ENCODE measurements around the gene UBE2D3.
A peak's percentile ranks its signal among the peaks of the same experiment; 100 is the strongest.
"Not testable (repeated sequence)": the region's sequence is repeated elsewhere in the genome, so short reads cannot be mapped to it uniquely, and the experiment has no call there.

Gene UBE2D3

DNA sequence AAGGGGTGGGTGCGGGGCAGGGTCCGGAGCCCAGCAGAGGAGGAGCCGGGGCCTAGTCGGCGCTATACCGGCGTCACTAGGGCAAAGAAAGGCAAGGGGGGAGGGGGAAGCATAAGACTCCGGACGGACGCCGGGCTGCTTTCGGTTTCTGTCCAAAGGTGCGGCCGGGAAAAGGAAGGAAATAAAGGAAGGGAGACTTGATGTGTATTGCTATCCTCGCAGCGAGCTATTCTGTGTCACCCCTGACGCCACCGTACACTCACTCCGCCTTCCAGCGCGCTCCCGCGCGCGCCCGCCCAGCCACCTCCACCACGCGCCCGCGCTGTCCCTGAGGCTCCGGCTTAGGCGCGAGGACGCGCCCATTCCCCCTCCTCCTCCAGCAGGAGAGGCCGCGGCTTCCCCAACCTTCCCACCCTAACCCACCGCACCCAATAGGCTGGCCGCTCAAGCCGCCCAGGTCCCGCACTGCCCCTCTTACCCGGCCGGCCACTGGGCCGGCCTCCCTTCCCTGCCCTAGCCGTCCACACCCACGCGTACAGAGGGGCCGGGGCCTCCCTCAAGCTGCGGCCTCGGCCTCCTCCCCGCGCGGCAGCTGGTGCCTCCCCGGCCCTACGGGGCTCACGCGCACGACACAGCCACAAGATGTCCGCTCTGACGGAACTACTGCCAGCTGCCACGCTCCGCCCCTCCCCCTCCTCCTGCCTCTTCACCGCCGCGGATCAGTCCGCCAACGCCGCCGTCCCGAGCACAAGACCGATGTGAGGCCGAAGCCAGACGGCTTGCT is at the start of gene UBE2D3:
Gene UBE2D3, minus strand, starts transcription at position 662 of the 784 bp plus-strand sequence. CDS start 1,043 bp downstream, outside the sequence.
- peak; percentile 30 to 78 for DNase-seq

DNA sequence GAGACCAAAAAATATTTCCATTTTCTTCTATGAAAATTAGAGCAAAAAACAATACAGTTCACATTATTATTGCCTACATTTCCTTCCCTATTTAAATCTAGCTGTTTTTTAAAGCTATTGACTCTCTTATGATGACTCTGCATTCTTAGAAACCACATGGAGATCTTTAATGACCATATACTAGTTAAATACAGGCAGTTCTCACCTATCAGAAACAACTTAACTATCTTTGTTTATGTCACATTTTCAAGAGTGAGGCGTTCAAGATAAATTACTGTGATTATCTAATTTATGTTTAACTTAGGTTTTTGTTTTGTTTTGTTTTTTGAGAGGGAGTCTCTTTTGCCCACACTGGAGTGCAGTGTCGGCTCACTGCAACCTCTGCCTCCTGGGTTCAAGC is 44.4 kb upstream of the UBE2D3 start:
- DNase-seq = no peak

DNA sequence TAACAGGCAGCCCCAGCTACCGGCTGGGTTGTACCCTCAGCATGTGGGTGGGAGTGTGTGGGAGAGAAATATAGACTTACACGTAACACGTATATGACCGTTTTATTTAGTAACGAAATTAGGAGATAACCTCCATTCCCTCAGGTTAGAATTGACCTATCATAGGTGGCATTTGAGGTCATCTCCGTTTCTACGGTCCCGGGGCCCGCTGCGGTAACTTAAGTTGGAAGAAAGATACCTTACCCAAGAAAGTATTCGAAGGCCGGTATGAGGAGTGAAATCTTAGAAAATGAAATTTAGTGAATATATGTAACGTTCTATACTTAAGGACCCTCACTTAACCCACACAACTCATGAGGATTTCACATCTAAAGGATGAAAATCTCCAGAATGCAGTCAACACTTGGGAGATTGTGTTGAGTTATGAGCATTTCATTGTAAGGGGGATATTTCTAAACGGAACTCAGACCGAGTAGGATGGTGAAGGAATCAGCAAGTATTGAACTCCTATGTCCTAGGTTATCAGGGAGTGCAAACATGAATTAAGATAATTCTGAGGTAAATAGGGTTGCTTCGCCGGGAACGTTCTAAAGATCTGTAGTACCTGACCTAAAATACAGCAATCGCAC is 42.3 kb upstream of the UBE2D3 start:
- DNase-seq = peak in 1 of 2 experiments; percentile 49

DNA sequence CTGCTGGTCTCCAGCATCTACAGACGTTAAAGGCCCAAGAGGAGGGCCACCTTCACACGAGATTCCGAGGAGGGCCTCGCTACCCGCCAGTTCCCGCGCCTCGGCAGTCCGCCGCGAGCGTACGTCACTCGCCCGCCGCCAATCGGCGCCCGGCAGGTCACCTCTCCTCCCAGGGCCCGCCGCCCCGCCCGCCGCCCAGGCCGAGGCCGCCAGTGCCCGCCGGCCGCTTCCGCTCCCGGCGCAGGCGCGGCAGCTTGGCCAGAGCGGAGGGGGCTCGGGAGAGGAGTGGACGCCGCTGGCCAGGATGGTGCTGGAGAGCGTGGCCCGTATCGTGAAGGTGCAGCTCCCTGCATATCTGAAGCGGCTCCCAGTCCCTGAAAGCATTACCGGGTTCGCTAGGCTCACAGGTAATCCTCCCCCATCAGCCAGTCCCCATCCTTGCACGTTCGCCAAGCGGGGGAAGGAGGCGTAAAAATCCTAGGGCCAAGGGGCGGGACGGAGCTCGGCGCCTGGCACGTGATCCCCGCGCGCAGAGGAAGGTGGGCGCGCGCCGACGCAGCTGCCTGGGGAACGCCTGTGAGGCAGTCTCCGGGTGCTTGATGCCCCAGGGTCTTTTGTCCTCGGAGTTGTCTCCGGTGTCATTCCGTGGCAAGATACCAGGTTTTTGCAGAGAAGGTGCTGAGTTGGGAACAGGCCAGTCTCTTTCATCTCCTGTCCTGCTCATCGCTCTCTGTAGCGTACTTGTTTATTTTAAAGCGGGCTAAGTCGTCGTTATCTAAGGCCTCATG is 41.6 kb upstream of the UBE2D3 start, which contains the start of gene CISD2:
Gene CISD2, plus strand, starts transcription at position 212 of the 788 bp plus-strand sequence. Its CDS starts 93 bp downstream, at position 305.
- peak; percentile 76 to 94 for DNase-seq

DNA sequence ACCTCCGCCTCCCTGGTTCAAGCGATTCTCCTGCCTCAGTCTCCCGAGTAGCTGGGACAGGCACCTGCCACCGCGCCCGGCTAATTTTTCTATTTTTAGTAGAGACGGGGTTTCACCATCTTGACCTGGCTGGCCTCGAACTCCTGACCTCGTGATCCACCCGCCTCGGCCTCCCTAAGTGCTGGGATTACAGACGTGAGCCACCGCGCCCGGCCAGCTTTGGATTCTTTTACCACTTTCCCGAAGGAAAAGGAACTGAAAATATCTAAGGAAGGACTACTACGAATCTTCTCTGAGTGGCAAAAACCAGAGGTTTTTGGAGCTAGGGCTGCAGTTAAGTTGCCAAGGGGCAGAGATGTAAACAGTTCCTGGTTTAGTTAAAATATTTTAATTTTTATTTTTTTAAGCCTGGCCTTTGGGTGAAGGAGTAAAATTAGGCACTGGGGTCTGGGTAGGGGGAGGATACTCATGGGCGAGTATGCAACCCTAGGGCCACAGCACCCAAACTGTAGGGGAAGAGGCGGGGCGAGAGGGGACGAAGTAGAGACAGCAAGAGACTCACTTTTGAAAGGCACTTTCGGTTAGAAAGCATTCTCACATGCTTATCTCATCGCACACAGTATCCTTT is 40.9 kb upstream of the UBE2D3 start:
- DNase-seq = peak in 1 of 2 experiments; percentile 61

DNA sequence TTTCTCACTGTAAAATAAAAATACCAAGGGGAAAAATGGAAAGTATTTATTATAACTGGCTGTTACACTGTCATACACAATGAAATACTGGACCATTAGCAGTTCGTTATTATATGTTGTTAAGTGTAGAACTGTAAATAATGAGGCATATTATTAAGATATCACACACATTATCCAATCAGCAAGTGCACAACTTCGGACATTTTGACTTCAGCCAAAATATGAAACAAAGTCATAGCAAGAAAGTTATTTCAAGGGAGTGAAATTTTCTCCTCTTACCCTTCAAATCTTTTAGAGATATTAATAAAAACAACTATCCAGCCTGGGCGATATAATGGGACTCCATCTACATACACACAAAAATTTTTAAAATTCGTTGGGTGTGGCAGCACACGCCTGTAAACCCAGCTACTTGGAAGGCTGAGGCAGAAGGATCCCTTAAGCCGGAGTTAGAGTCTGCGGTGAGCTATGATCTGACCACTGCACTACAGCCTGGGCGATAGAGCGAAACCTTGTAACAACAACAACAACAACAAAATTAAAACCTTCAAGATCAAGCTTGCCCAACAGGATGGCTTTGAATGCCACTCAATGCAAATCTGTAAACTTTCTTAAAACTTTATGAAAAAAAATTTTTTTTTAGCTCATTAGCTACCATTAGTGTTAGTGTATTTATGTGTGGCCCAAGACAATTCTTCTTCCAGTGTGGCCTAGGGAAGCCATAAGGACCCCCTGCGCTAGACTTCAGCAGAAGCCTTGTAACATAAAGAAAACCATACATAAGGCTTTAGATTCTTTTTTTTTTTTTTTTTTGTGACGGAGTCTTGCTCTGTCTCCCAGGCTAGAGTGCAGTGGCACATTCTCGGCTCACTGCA is 40.2 kb upstream of the UBE2D3 start:
- DNase-seq = no peak

DNA sequence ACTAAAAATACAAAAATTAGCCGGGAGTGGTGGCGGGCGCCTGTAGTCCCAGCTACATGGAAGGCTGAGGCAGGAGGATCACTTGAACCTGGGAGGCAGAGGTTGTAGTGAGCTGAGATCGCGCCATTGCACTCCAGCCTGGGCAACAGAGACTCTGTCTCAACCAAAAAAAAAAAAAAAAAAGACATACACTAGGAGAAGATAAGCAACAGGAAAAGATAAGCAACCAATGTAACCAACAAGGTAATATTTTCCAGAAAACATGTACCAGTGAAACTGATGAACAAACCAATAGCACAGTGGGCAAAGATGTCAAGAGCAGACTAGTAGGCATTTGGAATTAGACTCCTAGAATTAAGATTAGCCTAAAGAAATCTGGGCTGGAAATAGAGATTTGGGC is 38.0 kb upstream of the UBE2D3 start:
- not testable (repeated sequence) for DNase-seq

DNA sequence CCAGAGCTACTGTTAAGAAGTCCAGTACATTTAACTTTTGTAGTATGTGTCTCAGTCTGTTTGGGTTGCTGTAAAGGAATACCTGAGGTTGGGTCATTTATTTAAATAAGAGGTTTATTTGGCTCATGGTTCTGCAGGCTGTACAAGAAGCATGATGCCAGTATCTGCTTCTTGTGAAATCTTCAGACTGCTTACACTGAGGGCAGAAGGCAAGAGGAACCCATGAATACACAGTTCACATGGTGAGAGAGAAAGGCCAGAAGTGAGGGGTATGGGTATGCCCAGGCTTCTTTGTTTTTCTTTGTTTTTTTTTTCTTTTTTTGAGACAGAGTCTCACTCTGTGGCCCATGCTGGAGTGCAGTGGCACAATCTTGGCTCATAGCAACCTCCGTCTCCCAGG is 35.4 kb upstream of the UBE2D3 start:
- no peak for DNase-seq

DNA sequence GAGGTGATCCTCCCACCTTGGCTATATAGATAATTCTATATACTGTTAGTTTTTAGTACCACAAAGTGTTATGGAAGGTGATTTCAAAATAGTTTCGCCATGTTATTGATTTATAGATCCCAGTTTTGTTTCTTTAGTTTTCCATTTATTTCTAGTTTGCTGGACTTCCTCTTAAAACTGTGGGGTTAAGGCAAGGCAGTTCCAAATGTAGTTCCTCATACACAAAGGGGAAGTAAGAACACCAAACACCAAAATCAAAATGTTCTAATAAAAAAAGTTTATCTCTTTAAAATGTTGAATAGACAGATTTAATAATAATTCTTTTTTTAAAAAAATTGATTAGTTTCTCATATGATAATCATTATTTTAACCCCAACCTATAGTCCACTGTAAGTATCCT is 34.7 kb upstream of the UBE2D3 start:
- DNase-seq = no peak

DNA sequence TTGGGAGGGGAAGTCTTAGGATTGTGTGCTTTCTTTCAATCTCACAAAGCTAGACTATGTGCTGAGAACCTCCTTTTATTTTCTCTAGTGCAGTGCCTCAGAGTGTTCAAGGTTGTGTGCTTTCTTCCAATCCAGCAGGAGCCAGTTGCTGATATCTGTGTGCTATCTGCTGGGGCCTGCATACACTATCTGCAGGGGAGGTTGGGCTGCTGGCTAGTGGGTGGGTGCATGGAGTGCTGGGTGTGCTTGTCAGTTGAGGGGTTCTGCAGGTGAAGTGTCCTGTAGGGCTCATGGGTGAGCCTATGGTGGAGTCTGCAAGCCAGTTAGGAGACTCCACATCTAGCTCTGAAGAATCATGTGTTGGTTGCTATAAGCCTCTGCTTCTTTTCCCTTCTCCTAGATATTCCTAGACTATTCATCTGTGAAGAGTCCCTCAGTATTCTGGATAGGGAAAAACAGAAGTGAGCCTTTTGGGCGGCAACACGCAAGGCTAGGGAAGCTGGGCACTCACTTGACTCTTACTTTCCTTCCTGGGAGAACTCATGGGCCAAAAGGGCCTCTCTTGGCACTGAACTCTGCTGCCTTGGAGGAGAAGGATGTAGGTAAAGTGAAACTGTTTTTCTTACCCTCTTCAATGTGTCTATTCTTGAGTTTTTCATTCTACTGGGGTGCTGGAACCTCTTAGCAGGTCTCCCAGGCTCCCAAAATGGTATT is 33.4 kb upstream of the UBE2D3 start:
- no peak for DNase-seq

DNA sequence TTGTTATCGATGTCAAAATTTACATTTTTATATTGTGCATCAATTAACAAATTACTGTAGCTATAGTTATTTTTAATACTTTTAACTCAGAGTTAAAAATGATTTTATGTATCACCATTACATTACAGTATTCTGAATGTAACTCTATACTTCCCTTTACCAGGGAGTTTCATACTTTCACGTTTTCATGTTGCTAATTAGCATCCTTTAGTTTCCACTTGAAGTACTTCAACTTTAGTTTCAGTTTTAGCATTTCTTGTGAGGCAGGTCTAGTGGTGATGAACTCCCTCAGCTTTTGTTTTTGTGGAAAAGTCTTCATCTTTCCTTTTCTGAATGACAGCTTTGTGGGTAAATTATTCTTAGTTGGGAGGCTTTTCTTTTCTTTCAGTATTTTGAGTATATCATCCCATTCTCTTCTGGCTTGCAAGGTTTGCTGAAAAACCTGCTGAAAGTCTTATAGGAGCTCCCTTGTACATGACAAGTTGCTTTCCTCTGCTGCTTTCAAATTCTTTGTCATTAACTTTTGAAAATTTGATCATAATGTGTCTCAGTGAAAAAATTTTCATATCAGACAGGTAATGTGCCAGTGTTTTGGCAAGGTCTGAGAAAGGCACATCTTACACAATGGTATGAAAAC is 31.6 kb upstream of the UBE2D3 start:
- DNase-seq = no peak

DNA sequence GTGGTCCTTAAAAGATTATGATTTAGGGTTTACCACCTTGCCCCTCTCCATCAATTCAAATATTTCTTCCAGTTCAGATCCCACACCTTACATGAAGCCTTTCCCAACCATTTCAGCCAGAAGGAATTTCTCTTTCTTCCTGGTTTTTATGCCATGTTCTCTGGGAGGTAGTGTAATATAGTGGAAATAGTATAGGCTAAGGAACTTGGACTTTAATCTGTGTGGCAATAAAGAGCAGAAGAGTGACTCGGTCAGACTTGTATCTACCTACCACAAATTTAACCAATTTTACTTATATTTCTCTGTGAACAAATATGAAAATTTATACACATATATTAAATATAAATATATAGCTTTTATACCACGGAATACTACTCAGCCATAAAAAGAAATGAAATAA is 23.0 kb upstream of the UBE2D3 start:
- no peak for DNase-seq

DNA sequence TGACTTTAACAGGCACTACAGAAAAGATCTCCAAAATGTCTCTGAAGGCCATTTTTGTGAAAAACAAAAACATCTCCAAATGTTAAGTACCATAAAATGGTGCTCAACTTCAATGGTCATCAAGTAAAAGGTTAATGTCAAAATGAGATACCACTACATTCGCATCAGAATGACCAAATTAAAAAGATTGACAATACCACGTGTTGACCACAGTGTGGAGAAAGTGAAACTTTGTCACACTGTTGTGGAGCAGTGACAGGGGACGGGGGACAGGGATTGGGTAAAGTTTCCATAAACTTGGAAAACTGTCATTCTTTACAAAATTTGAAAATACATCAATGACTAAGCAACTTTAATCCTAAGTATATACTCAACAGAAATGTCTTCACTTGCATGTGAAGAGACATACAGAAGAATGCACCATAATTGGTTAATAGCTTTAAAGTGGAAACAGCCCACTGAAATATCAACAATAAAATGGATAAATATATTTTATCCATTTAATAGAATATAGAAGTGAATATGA is 22.3 kb upstream of the UBE2D3 start:
- no peak for DNase-seq

DNA sequence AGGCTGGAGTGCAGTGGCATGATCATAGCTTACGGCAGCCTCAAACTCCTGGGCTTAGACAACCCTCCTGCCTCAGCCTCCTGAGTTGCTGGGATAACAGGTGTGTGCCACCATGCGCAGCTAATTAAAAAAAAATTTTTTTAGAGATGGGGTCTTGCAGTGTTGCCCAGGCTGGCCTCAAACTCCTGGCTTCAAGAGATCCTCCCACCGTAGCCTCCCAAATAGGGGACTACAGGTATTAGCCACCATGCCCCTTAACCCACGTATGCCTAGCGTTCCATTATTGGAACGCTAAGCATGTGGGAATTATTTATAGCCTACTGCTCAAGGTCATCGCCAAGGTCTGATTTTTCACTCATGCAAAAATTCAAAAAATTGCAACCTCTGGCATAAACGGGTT is 20.3 kb upstream of the UBE2D3 start:
- DNase-seq = no peak

DNA sequence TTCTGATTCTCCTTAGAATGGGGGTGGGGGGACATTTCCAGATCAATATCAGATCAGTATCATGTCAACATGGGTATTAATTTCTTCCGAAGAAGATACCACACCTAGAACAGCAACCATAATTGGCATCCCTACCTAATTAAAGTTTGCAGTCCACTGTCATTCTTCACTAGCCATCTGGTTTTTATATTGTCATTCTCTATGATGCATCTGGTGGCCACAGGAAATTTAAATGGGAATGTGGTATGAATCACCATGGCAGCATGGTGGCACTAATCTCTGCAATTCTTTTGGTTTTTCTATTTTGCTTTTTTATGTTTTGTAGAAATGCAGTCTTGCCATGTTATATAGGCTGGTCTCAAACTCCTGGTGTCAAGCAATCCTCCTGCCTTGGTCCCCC is 16.6 kb upstream of the UBE2D3 start:
- DNase-seq = no peak

DNA sequence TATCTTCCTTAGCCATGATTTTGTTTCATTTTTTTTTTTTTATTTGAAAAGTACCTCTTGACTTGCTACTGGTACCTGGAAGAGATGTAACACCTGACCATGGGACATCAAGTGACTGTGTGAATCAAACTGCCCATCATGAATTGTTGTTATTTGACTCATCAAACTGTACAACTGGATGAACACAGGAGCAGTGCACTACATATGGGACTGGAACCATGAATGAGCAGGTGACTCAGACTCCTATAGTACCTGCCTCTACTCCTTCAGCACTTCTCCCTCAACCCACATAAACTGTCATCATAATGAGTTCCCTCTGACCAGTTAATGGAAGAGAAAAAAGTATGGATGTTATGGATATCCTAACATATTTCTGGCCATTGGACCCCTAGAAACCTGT is 15.9 kb upstream of the UBE2D3 start:
- no peak for DNase-seq

DNA sequence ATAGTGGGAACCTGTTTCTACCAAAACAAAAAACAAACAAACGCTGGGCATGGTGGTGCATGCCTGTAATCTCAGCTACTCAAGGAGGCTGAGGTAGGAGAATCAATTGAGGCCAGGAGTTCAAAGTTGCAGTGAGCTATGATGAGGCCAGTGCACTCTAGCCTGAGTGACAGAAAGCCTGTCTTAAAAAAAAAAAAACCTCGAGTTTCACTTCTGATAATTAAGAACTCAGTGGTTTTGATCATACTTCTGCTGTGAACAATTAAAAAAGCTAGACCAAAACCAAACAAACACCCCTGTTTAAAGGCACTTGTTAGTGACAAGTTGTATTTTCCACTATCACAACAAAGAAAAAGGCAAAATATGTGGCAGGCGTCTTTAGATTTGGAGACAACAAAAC is 15.0 kb upstream of the UBE2D3 start:
- DNase-seq = no peak

DNA sequence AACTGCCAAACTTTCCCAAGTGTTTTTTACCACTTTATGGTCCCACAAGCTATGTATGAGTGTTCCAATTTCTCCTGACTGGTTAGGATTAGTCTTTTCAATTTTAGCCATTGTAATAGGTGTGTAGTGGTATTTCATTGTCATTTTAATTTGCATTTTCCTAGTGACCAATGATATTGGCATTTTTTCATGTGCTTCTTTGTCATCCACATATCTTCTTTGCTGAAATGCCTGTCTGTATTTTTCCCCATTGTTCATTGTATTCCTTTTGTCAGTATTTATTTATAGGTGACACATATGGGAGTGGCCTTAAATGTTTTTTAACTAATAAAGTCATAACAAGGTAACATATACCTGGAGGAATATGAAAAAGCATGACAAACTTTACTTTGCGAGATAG is 9.2 kb upstream of the UBE2D3 start:
- no peak for DNase-seq

DNA sequence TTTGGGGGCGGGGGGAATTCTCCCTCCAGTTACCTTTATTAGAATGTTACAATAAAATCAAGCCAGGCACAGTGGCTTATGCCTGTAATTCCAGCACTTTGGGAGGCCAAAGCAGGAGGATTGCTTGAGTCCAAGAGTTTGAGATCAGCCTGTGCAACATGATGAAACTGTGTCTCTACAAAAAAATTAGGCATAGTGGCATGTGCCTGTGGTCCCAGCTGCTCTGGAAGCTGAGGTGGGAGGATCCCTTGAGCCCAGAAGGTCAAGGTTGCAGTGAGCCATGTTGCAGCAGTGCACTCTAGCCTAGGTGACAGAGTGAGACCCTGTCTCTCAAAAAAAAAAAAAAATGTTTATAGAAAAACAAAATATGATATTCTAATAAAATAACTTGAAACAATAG is 5.3 kb upstream of the UBE2D3 start:
- no peak for DNase-seq

DNA sequence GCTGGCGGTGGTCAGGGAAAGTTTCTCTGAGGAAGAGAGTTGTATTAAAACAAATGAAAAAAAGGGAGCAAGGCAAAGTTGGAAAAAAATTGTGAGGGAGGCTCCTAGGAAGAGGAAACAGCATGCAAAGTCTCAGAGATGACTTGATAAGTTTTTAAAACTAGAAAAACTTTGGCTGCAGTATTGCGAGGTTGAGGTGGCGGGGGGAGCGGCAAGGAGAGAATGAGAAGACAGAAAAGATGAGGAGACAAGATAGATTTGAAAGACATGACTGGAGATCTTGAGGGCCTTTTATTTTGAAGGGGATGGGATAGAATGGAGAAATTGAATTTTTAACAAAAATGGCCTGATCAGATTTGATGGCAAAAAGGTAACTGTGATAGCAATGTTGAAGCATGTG is 4.8 kb upstream of the UBE2D3 start:
- DNase-seq = no peak

DNA sequence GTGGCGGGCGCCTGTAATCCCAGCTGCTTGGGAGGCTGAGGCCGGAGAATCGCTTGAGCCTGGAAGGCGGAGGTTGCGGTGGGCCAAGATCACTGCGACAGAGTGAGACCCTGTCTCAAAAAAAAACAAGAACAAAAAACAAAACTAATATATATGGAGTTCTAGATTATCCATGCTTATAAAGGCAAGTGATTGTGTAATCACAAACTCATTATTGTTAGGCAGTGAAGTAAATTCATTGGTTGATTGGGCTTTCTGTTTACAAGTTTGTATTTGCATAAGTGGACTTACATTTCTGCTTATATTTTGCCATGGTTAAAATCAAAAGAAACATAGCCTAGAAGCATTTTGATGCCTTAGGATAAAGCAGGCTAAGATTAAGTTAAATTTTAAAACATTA is 2.5 kb upstream of the UBE2D3 start:
- DNase-seq = no peak

Measured in cerebellar nuclear complex (tissue), 1 donor.